Kidney (tissue), 14 donors: ENCODE measurements around the gene PRKAG2. TPM values are rescaled to one million over a fixed set of nuclear protein-coding genes. Genes with fewer than 3 reads are reported as not detected.
"Not testable (repeated sequence)": the region's sequence is repeated elsewhere in the genome, so short reads cannot be mapped to it uniquely, and the experiment has no call there.

Experiments used
- DNase-seq, 5 donors: peaks; one replicate each; pipeline ENCODE4 v3.0.0-alpha.2; 2013 to 2020
- FAIRE-seq: peaks from 2 replicates; lab custom pipeline; 2012; peaks lifted over from hg19 to GRCh38; lab: Jason Lieb, UNC
- H3K27ac ChIP-seq, 2 donors: one replicate each; pipeline ENCODE4 v1.7.0; 2013; ENCODE audit warnings: low read depth in 2 of 2, low read length in 2 of 2, inconsistent platforms in 1 of 2
- H3K27me3 ChIP-seq: one replicate; pipeline ENCODE4 v1.7.1; 2013; ENCODE audit warnings: low read length, inconsistent platforms; ENCODE audit not compliant: control insufficient read depth, insufficient read depth
- H3K36me3 ChIP-seq, 3 donors: one replicate each; pipeline versions ENCODE4 v1.7.0 to v1.7.1; 2013; ENCODE audit warnings: low read length in 3 of 3, control low read depth in 1 of 3, inconsistent platforms in 1 of 3; ENCODE audit not compliant: insufficient read depth in 3 of 3, control insufficient read depth in 2 of 3
- H3K4me1 ChIP-seq, 3 donors: one replicate each; pipeline versions ENCODE4 v1.7.0 to v1.7.1; 2013; ENCODE audit warnings: low read length in 3 of 3, inconsistent platforms in 1 of 3, low read depth in 1 of 3; ENCODE audit not compliant: control insufficient read depth in 2 of 3, insufficient read depth in 2 of 3
- H3K4me3 ChIP-seq, 3 donors: one replicate each; pipeline versions ENCODE4 v1.7.0 to v1.8.1; 2013; ENCODE audit warnings: low read length in 3 of 3, control low read depth in 1 of 3, inconsistent platforms in 1 of 3
- H3K9ac ChIP-seq, 3 donors: one replicate each; pipeline versions ENCODE4 v1.7.0 to v1.7.1; 2013; ENCODE audit warnings: low read length in 3 of 3, control low read depth in 1 of 3, inconsistent platforms in 1 of 3
- H3K9me3 ChIP-seq, 3 donors: one replicate each; pipeline versions ENCODE4 v1.7.0 to v1.7.1; 2013; ENCODE audit warnings: low read length in 3 of 3, control low read depth in 1 of 3, inconsistent platforms in 1 of 3; ENCODE audit not compliant: control insufficient read depth in 2 of 3, insufficient read depth in 1 of 3
- CTCF ChIP-seq: IDR thresholded peaks from 3 replicates; pipeline ENCODE4 v1.5.1; 2012; ENCODE audit warnings: mild to moderate bottlenecking, moderate library complexity, borderline replicate concordance; ENCODE audit not compliant: insufficient read depth; ENCODE audit errors: extremely low read depth
- intact Hi-C: fragments of 100-400 bp; cut with DNase I; formaldehyde crosslinking; loops from one replicate; pipeline ENCODE4 v1.11.1; 2022
- polyA plus RNA-seq: library from polyadenylated mRNA; stranded (reverse); fragments of 350-450 nt; fragmentation: Illumina TruSeq; extraction: RNeasy Lipid Tissue Mini Kit (QIAGEN cat#74804); gene quantifications from one replicate; pipeline ENCODE4 v1.2.3, GENCODE V29; 2014; ENCODE audit warnings: low read depth, low replicate concordance; ENCODE audit not compliant: insufficient read depth
- total RNA-seq: library from RNA; stranded (reverse); fragmentation: NEBNext Ultra II Directional; extraction: Animal tissue kit (Norgen Biotek cat#: 25700); gene quantifications from one replicate; pipeline ENCODE4 v1.2.1, GENCODE V29; 2021
- donor health status: control.
- donor health status: control.
- donor health status: control.
- donor health status: control.
- donor health status: control.
- donor health status: DM: yes; HTN: yes; CAD: no.
- donor health status: Normal renal cell carcinoma (clear cell type).

PRKAG2 gene
- total and polyA plus RNA-seq, 2 donors from 2014 or later: 40.7 to 40.9 TPM

- no peak overlapping the region for H3K4me3 ChIP-seq
- peaks cover 0 to 4% (median 0%) of the 10 kb centered on the region in 3 donors for H3K36me3 ChIP-seq
- no peaks in the 10 kb centered on the region for H3K27me3 ChIP-seq
- TF ChIP-seq CTCF: no peak
- H3K9me3 ChIP-seq: no peaks in the 10 kb centered on the region
- intact Hi-C loops: no loop called here
- H3K9ac ChIP-seq: no peak overlapping the region
- no peak overlapping the region for H3K27ac ChIP-seq
- no peak for DNase-seq
- H3K4me1 ChIP-seq: peaks cover 0 to 3% (median 0%) of the 10 kb centered on the region in 3 donors
- FAIRE-seq: no peak
These were observed 291.0 kb downstream of the PRKAG2 start for GRCh38 chr7:151585744-151586393.

GRCh38 chr7:151581741-151582140 is 295.2 kb downstream of the PRKAG2 start:
- H3K27me3 ChIP-seq: no peaks in the 10 kb centered on the region
- FAIRE-seq (no peak), DNase-seq (no peak)
- H3K27ac ChIP-seq: no peak overlapping the region
- TF ChIP-seq CTCF: no peak
- H3K4me1 ChIP-seq: no peaks in the 10 kb centered on the region
- peaks cover 0 to 6% (median 0%) of the 10 kb centered on the region in 3 donors for H3K9me3 ChIP-seq
- H3K4me3 ChIP-seq: no peak overlapping the region
- intact Hi-C loops: no loop called here
- no peak overlapping the region for H3K9ac ChIP-seq
- no peaks in the 10 kb centered on the region for H3K36me3 ChIP-seq

- no peak for TF ChIP-seq CTCF
- Histone ChIP-seq H3K4me3 (no peak overlapping the region), H3K4me1 (no peaks in the 10 kb centered on the region), H3K9me3 (peaks cover 0 to 6% (median 0%) of the 10 kb centered on the region in 3 donors), H3K27ac (no peak overlapping the region), H3K9ac (no peak overlapping the region), H3K27me3 (no peaks in the 10 kb centered on the region), H3K36me3 (peaks cover 0 to 2% (median 0%) of the 10 kb centered on the region in 3 donors)
- no peak for DNase-seq
- FAIRE-seq: no peak
- intact Hi-C loops: no loop called here
These were observed 297.3 kb downstream of the PRKAG2 start for GRCh38 chr7:151579644-151580043.

- Histone ChIP-seq H3K9me3 (peaks cover 0 to 6% (median 0%) of the 10 kb centered on the region in 3 donors), H3K9ac (no peak overlapping the region), H3K4me1 (no peaks in the 10 kb centered on the region), H3K27me3 (no peaks in the 10 kb centered on the region), H3K27ac (no peak overlapping the region), H3K36me3 (peaks cover 0 to 2% (median 0%) of the 10 kb centered on the region in 3 donors), H3K4me3 (no peak overlapping the region)
- no peak for TF ChIP-seq CTCF
- intact Hi-C loops: no loop called here
- FAIRE-seq (no peak), DNase-seq (no peak)
These were observed 301.5 kb downstream of the PRKAG2 start for GRCh38 chr7:151575410-151575809.

GRCh38 chr7:151573046-151573445 is 303.9 kb downstream of the PRKAG2 start:
- H3K27me3 ChIP-seq, H3K4me1 ChIP-seq, H3K36me3 ChIP-seq, H3K9me3 ChIP-seq, FAIRE-seq, intact Hi-C loops, DNase-seq, H3K4me3 ChIP-seq, H3K9ac ChIP-seq, H3K27ac ChIP-seq: not testable (repeated sequence)
